HCT116 (cell line): ENCODE data around the gene DGAT2. TPM values are rescaled to one million over a fixed set of nuclear protein-coding genes. Genes with fewer than 3 reads are reported as not detected.

Experiments used
- ATAC-seq: fragments of 200-7000 bp; cut with Tn5 transposase; 2 replicates; pipeline ENCODE4 v1.9.1; 2020; ENCODE audit warnings: mild to moderate bottlenecking, moderate library complexity
- BruUV-seq: library from RNA; stranded (reverse); fragments of 400-500 nt; replicated peaks from 2 replicates; lab custom pipeline; 2021; lab: Mats Ljungman, UMichigan
- CTCF ChIA-PET: fragments of 300-600 bp; sonication (Branson Sonifier 250); formaldehyde crosslinking; loops from one replicate; lab custom pipeline; 2021; ENCODE audit warnings: antibody characterized with exemption; lab: Charles Lee
- POLR2A ChIA-PET: fragments of 300-600, 350-600 bp; sonication (Branson Sonifier 250); formaldehyde crosslinking; loops from one replicate; lab custom pipeline; 2021; ENCODE audit warnings: antibody characterized with exemption; lab: Charles Lee
- RAD21 ChIA-PET, 2 experiments: fragments of 300-600 bp; sonication (Branson Sonifier 250); formaldehyde crosslinking; loops; one replicate each; lab custom pipeline; 2023; ENCODE audit warnings: low total read pairs in 2 of 2; ENCODE audit not compliant: uncharacterized antibody in 2 of 2, unreplicated experiment in 2 of 2, low non-redundant PET in 1 of 2; lab: Charles Lee
- DNase-seq: peaks from one replicate; pipeline ENCODE4 v3.0.0-alpha.2; 2010; ENCODE audit warnings: low read depth, low spot score
- H2AFZ ChIP-seq: fragments of 200-600 bp; shearing (Covaris generic), sonication (generic); 2 replicates; pipeline ENCODE4 v1.6.1; 2017; ENCODE audit warnings: low read depth, mixed run types, mixed read lengths, antibody characterized with exemption, low read length; ENCODE audit not compliant: poor library complexity, severe bottlenecking
- H3K27ac ChIP-seq: 2 replicates; pipeline ENCODE4 v1.5.1; 2012; ENCODE audit warnings: low read depth, low read length
- H3K27me3 ChIP-seq: fragments of 200-600 bp; sonication (generic); 2 replicates; pipeline ENCODE4 v1.6.1; 2016; ENCODE audit warnings: mixed run types, low read length, mixed read lengths; ENCODE audit not compliant: insufficient read depth
- H3K36me3 ChIP-seq, 2 experiments: fragments of 200-500 bp in 1 of 2; fragments of 200-600 bp in 1 of 2; sonication (Bioruptor generic) in 1 of 2; sonication (generic) in 1 of 2; 2 replicates each; pipeline versions ENCODE4 v1.5.1 to v1.6.1; 2014 to 2016; ENCODE audit warnings: low read length in 2 of 2, inconsistent platforms in 1 of 2, mixed read lengths in 1 of 2, mixed run types in 1 of 2; ENCODE audit not compliant: insufficient read depth in 2 of 2, control insufficient read depth in 1 of 2
- H3K4me1 ChIP-seq, 2 experiments: fragments of 200-600 bp in 1 of 2; sonication (generic) in 1 of 2; 2 replicates each; pipeline versions ENCODE4 v1.5.1 to v1.6.1; 2012 to 2017; ENCODE audit warnings: low read length in 2 of 2, inconsistent platforms in 1 of 2, mild to moderate bottlenecking in 1 of 2, mixed read lengths in 1 of 2, mixed run types in 1 of 2, moderate library complexity in 1 of 2; ENCODE audit not compliant: insufficient read depth in 2 of 2, control insufficient read depth in 1 of 2
- H3K4me2 ChIP-seq: fragments of 200-600 bp; sonication (generic); 2 replicates; pipeline ENCODE4 v1.6.1; 2017; ENCODE audit warnings: mixed run types, low read length, mixed read lengths
- H3K4me3 ChIP-seq, 2 experiments: fragments of 200-600 bp in 1 of 2; sonication (generic) in 1 of 2; replicated peaks in 1 of 2; 2 replicates each; pipeline ENCODE4 v1.5.1; 2011 to 2016; ENCODE audit warnings: low read length in 2 of 2, control low read depth in 1 of 2, low read depth in 1 of 2, mild to moderate bottlenecking in 1 of 2, mixed read lengths in 1 of 2, mixed run types in 1 of 2
- H3K79me2 ChIP-seq: fragments of 200-600 bp; sonication (generic); 2 replicates; pipeline ENCODE4 v1.6.1; 2017; ENCODE audit warnings: mild to moderate bottlenecking, mixed run types, low read length, moderate library complexity, mixed read lengths; ENCODE audit not compliant: insufficient read depth
- H3K9ac ChIP-seq: fragments of 200-600 bp; sonication (generic); 2 replicates; pipeline ENCODE4 v1.6.1; 2016; ENCODE audit warnings: low read length, mixed read lengths
- H3K9me2 ChIP-seq: fragments of 200-600 bp; sonication (generic), shearing (Covaris generic); 2 replicates; pipeline ENCODE4 v1.6.1; 2017; ENCODE audit warnings: mixed run types, mild to moderate bottlenecking, moderate library complexity; ENCODE audit not compliant: insufficient read depth
- H3K9me3 ChIP-seq, 2 experiments: fragments of 200-500 bp in 1 of 2; fragments of 200-600 bp in 1 of 2; sonication (Bioruptor generic) in 1 of 2; sonication (generic) in 1 of 2; 2 replicates each; pipeline ENCODE4 v1.6.1; 2014 to 2017; ENCODE audit warnings: low read length in 2 of 2, mixed read lengths in 2 of 2, inconsistent platforms in 1 of 2, low read depth in 1 of 2, mild to moderate bottlenecking in 1 of 2, mixed run types in 1 of 2, moderate library complexity in 1 of 2; ENCODE audit not compliant: control insufficient read depth in 1 of 2, insufficient read depth in 1 of 2
- H4K20me1 ChIP-seq: fragments of 200-600 bp; sonication (generic), shearing (Covaris generic); 2 replicates; pipeline ENCODE4 v1.6.1; 2017; ENCODE audit warnings: mixed run types, mild to moderate bottlenecking, moderate library complexity; ENCODE audit not compliant: insufficient read depth
- CBX3 ChIP-seq: IDR thresholded peaks from 2 replicates; pipeline ENCODE4 v1.6.1; 2012; ENCODE audit warnings: low read depth
- CEBPB ChIP-seq: IDR thresholded peaks from 2 replicates; pipeline ENCODE4 v1.6.1; 2012; ENCODE audit warnings: low read depth
- EGR1 ChIP-seq: IDR thresholded peaks from 2 replicates; pipeline ENCODE4 v1.6.1; 2012; ENCODE audit warnings: low read depth
- EZH2 ChIP-seq: fragments of 200-600 bp; sonication (generic); IDR thresholded peaks from 2 replicates; pipeline ENCODE4 v1.6.1; 2017; ENCODE audit warnings: antibody characterized with exemption, mixed run types
- FOSL1 ChIP-seq: IDR thresholded peaks from 2 replicates; pipeline ENCODE4 v1.6.1; 2012; ENCODE audit warnings: low read depth
- JUND ChIP-seq: IDR thresholded peaks from 2 replicates; pipeline ENCODE4 v1.6.1; 2012
- POLR2A ChIP-seq: IDR thresholded peaks from 2 replicates; pipeline ENCODE4 v1.7.0; 2011; ENCODE audit warnings: borderline replicate concordance; ENCODE audit not compliant: insufficient read depth, insufficient read length; ENCODE audit errors: extremely low read depth
- POLR2AphosphoS5 ChIP-seq: IDR thresholded peaks from 2 replicates; pipeline ENCODE4 v1.6.1; 2011; ENCODE audit warnings: mild to moderate bottlenecking, low read depth, low read length, moderate library complexity
- RAD21 ChIP-seq: IDR thresholded peaks from 2 replicates; pipeline ENCODE4 v1.6.1; 2012; ENCODE audit warnings: low read depth, mild to moderate bottlenecking
- SIN3A ChIP-seq: IDR thresholded peaks from 2 replicates; pipeline ENCODE4 v1.6.1; 2012; ENCODE audit warnings: low read depth
- SP1 ChIP-seq: IDR thresholded peaks from 2 replicates; pipeline ENCODE4 v1.6.1; 2012; ENCODE audit warnings: low read depth
- TCF7L2 ChIP-seq: IDR thresholded peaks from 2 replicates; pipeline ENCODE4 v1.7.0; 2011; ENCODE audit warnings: borderline replicate concordance, inconsistent platforms; ENCODE audit not compliant: insufficient read depth, insufficient read length; ENCODE audit errors: extremely low read depth
- YY1 ChIP-seq: IDR thresholded peaks from 2 replicates; pipeline ENCODE4 v1.6.1; 2011; ENCODE audit warnings: low read length, low read depth, moderate library complexity, mild to moderate bottlenecking; ENCODE audit not compliant: insufficient replicate concordance; ENCODE audit errors: extremely low read depth
- ZFX ChIP-seq: fragments of 450-650 bp; IDR thresholded peaks from 2 replicates; pipeline ENCODE4 v1.6.1; 2017
- ZNF274 ChIP-seq: fragments of 200-500 bp; sonication (Bioruptor generic); IDR thresholded peaks from 2 replicates; pipeline ENCODE4 v1.6.1; 2014; ENCODE audit warnings: mild to moderate bottlenecking, low read depth, low read length, inconsistent platforms
- intact Hi-C: fragments of 100-400 bp; cut with micrococcal nuclease; formaldehyde crosslinking; loops from 2 replicates; pipeline ENCODE4 v1.10.0; 2022
- total RNA-seq: library from RNA; stranded (reverse); gene quantifications from one replicate; pipeline ENCODE4 v1.2.1, GENCODE V29; 2021; ENCODE audit not compliant: unreplicated experiment
- TF ChIP-seq, protein P1 (sequence below): IDR thresholded peaks from 2 replicates; pipeline ENCODE4 v1.6.1; 2012
- TF ChIP-seq, protein P2 (sequence below): IDR thresholded peaks from 2 replicates; pipeline ENCODE4 v1.6.1; 2012; ENCODE audit warnings: low read depth
- TF ChIP-seq, protein P3 (sequence below): IDR thresholded peaks from 2 replicates; pipeline ENCODE4 v1.6.1; 2011; ENCODE audit warnings: mild to moderate bottlenecking, low read length, moderate library complexity; ENCODE audit not compliant: insufficient replicate concordance; ENCODE audit errors: extremely low read depth
- TF ChIP-seq, protein P4 (sequence below): IDR thresholded peaks from 2 replicates; pipeline ENCODE4 v1.6.1; 2012
- TF ChIP-seq, protein P5 (sequence below), 3 experiments: fragments of 200-600 bp in 1 of 3; sonication (generic) in 1 of 3; IDR thresholded peaks in 2 of 3; conservative IDR thresholded peaks in 1 of 3; 2 replicates each; pipeline ENCODE4 v1.5.1; 2012 to 2017; ENCODE audit warnings: low read depth in 2 of 3, low read length in 2 of 3, antibody characterized with exemption in 1 of 3, borderline replicate concordance in 1 of 3, control low read depth in 1 of 3, mild to moderate bottlenecking in 1 of 3, mixed read lengths in 1 of 3, mixed run types in 1 of 3, moderate library complexity in 1 of 3; ENCODE audit not compliant: insufficient read depth in 1 of 3

DGAT2 gene
- total RNA-seq, 1 experiment from 2014 or later, result 2.4 TPM

DNA sequence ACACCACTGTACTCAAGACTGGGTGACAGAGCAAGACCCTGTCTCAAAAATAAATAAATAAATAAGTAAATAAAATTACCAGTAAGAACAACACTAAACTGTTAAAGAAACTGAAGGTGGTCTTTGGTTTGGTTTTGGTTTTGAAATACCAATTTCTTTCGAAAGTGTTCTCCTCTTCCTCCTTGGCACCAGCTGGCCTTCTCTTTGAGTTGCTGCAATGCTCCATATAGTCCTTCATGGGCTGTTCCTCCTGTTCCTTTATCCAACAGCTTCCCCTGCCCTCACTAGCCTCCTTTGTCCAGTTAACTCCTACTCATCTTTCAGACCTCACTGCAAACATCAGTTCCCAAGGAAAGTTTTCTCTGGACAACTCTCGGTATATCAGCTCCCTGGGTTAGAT, 41.4 kb downstream of the DGAT2 start:
- Histone ChIP-seq H3K79me2 (no peaks in the 10 kb centered on the region), H2AFZ (no peak overlapping the region), H3K27ac (no peak overlapping the region), H3K27me3 (no peaks in the 10 kb centered on the region), H3K4me1 (peaks cover 18 to 24% of the 10 kb centered on the region in 2 experiments), H3K9me2 (no peaks in the 10 kb centered on the region), H3K9ac (no peak overlapping the region), H3K4me3 (no peak overlapping the region), H3K36me3 (no peaks in the 10 kb centered on the region), H3K4me2 (no peak overlapping the region), H3K9me3 (no peaks in the 10 kb centered on the region), H4K20me1 (no peaks in the 10 kb centered on the region)
- ChIA-PET POLR2A (no interaction called here), CTCF (no interaction called here), RAD21 (no interaction called here)
- DNase-seq (no peak), ATAC-seq (no peak)
- no TSS peak for BruUV-seq
- TF ChIP-seq JUND (no peak), FOSL1 (no peak), ZNF274 (no peak), TCF7L2 (no peak), EGR1 (no peak), POLR2AphosphoS5 (no peak), CBX3 (no peak), ZFX (no peak), SIN3A (no peak), RAD21 (no peak), POLR2A (no peak), SP1 (no peak), EZH2 (no peak), CEBPB (no peak), YY1 (no peak)
- TF ChIP-seq, protein P1, sequence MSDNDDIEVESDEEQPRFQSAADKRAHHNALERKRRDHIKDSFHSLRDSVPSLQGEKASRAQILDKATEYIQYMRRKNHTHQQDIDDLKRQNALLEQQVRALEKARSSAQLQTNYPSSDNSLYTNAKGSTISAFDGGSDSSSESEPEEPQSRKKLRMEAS, result no peak
- TF ChIP-seq, protein P2, sequence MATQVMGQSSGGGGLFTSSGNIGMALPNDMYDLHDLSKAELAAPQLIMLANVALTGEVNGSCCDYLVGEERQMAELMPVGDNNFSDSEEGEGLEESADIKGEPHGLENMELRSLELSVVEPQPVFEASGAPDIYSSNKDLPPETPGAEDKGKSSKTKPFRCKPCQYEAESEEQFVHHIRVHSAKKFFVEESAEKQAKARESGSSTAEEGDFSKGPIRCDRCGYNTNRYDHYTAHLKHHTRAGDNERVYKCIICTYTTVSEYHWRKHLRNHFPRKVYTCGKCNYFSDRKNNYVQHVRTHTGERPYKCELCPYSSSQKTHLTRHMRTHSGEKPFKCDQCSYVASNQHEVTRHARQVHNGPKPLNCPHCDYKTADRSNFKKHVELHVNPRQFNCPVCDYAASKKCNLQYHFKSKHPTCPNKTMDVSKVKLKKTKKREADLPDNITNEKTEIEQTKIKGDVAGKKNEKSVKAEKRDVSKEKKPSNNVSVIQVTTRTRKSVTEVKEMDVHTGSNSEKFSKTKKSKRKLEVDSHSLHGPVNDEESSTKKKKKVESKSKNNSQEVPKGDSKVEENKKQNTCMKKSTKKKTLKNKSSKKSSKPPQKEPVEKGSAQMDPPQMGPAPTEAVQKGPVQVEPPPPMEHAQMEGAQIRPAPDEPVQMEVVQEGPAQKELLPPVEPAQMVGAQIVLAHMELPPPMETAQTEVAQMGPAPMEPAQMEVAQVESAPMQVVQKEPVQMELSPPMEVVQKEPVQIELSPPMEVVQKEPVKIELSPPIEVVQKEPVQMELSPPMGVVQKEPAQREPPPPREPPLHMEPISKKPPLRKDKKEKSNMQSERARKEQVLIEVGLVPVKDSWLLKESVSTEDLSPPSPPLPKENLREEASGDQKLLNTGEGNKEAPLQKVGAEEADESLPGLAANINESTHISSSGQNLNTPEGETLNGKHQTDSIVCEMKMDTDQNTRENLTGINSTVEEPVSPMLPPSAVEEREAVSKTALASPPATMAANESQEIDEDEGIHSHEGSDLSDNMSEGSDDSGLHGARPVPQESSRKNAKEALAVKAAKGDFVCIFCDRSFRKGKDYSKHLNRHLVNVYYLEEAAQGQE, result no peak
- TF ChIP-seq, protein P3, sequence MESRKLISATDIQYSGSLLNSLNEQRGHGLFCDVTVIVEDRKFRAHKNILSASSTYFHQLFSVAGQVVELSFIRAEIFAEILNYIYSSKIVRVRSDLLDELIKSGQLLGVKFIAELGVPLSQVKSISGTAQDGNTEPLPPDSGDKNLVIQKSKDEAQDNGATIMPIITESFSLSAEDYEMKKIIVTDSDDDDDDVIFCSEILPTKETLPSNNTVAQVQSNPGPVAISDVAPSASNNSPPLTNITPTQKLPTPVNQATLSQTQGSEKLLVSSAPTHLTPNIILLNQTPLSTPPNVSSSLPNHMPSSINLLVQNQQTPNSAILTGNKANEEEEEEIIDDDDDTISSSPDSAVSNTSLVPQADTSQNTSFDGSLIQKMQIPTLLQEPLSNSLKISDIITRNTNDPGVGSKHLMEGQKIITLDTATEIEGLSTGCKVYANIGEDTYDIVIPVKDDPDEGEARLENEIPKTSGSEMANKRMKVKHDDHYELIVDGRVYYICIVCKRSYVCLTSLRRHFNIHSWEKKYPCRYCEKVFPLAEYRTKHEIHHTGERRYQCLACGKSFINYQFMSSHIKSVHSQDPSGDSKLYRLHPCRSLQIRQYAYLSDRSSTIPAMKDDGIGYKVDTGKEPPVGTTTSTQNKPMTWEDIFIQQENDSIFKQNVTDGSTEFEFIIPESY, result no peak
- TF ChIP-seq, protein P4, sequence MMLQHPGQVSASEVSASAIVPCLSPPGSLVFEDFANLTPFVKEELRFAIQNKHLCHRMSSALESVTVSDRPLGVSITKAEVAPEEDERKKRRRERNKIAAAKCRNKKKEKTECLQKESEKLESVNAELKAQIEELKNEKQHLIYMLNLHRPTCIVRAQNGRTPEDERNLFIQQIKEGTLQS, result no peak
- TF ChIP-seq, protein P5, sequence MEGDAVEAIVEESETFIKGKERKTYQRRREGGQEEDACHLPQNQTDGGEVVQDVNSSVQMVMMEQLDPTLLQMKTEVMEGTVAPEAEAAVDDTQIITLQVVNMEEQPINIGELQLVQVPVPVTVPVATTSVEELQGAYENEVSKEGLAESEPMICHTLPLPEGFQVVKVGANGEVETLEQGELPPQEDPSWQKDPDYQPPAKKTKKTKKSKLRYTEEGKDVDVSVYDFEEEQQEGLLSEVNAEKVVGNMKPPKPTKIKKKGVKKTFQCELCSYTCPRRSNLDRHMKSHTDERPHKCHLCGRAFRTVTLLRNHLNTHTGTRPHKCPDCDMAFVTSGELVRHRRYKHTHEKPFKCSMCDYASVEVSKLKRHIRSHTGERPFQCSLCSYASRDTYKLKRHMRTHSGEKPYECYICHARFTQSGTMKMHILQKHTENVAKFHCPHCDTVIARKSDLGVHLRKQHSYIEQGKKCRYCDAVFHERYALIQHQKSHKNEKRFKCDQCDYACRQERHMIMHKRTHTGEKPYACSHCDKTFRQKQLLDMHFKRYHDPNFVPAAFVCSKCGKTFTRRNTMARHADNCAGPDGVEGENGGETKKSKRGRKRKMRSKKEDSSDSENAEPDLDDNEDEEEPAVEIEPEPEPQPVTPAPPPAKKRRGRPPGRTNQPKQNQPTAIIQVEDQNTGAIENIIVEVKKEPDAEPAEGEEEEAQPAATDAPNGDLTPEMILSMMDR (IDR thresholded peaks at IDR 0.05 in 2 of 3, conservative IDR thresholded peaks at IDR 0.05 in 1 of 3; ENCODE audit: borderline replicate concordance in 1 of 3, insufficient read depth in 1 of 3, low read depth in 2 of 3, low read length in 2 of 3), result no peak
- intact Hi-C loops, result no loop called here
